HCT116 (cell line): ENCODE results near the gene CCHCR1. TPM values are rescaled to one million over a fixed set of nuclear protein-coding genes. Genes with fewer than 3 reads are reported as not detected.

Source experiments
- ATAC-seq: fragments of 200-7000 bp; cut with Tn5 transposase; 2 replicates; pipeline ENCODE4 v1.9.1; 2020; ENCODE audit warnings: mild to moderate bottlenecking, moderate library complexity
- BruUV-seq: library from RNA; stranded (reverse); fragments of 400-500 nt; replicated peaks from 2 replicates; lab custom pipeline; 2021; lab: Mats Ljungman, UMichigan
- CTCF ChIA-PET: fragments of 300-600 bp; sonication (Branson Sonifier 250); formaldehyde crosslinking; loops from one replicate; lab custom pipeline; 2021; ENCODE audit warnings: antibody characterized with exemption; lab: Charles Lee
- POLR2A ChIA-PET: fragments of 300-600, 350-600 bp; sonication (Branson Sonifier 250); formaldehyde crosslinking; loops from one replicate; lab custom pipeline; 2021; ENCODE audit warnings: antibody characterized with exemption; lab: Charles Lee
- RAD21 ChIA-PET, 2 experiments: fragments of 300-600 bp; sonication (Branson Sonifier 250); formaldehyde crosslinking; loops; one replicate each; lab custom pipeline; 2023; ENCODE audit warnings: low total read pairs in 2 of 2; ENCODE audit not compliant: uncharacterized antibody in 2 of 2, unreplicated experiment in 2 of 2, low non-redundant PET in 1 of 2; lab: Charles Lee
- DNase-seq: peaks from one replicate; pipeline ENCODE4 v3.0.0-alpha.2; 2010; ENCODE audit warnings: low read depth, low spot score
- H2AFZ ChIP-seq: fragments of 200-600 bp; shearing (Covaris generic), sonication (generic); 2 replicates; pipeline ENCODE4 v1.6.1; 2017; ENCODE audit warnings: low read depth, mixed run types, mixed read lengths, antibody characterized with exemption, low read length; ENCODE audit not compliant: poor library complexity, severe bottlenecking
- H3K27ac ChIP-seq: 2 replicates; pipeline ENCODE4 v1.5.1; 2012; ENCODE audit warnings: low read depth, low read length
- H3K27me3 ChIP-seq: fragments of 200-600 bp; sonication (generic); 2 replicates; pipeline ENCODE4 v1.6.1; 2016; ENCODE audit warnings: mixed run types, low read length, mixed read lengths; ENCODE audit not compliant: insufficient read depth
- H3K36me3 ChIP-seq, 2 experiments: fragments of 200-500 bp in 1 of 2; fragments of 200-600 bp in 1 of 2; sonication (Bioruptor generic) in 1 of 2; sonication (generic) in 1 of 2; 2 replicates each; pipeline versions ENCODE4 v1.5.1 to v1.6.1; 2014 to 2016; ENCODE audit warnings: low read length in 2 of 2, inconsistent platforms in 1 of 2, mixed read lengths in 1 of 2, mixed run types in 1 of 2; ENCODE audit not compliant: insufficient read depth in 2 of 2, control insufficient read depth in 1 of 2
- H3K4me1 ChIP-seq, 2 experiments: fragments of 200-600 bp in 1 of 2; sonication (generic) in 1 of 2; 2 replicates each; pipeline versions ENCODE4 v1.5.1 to v1.6.1; 2012 to 2017; ENCODE audit warnings: low read length in 2 of 2, inconsistent platforms in 1 of 2, mild to moderate bottlenecking in 1 of 2, mixed read lengths in 1 of 2, mixed run types in 1 of 2, moderate library complexity in 1 of 2; ENCODE audit not compliant: insufficient read depth in 2 of 2, control insufficient read depth in 1 of 2
- H3K4me2 ChIP-seq: fragments of 200-600 bp; sonication (generic); 2 replicates; pipeline ENCODE4 v1.6.1; 2017; ENCODE audit warnings: mixed run types, low read length, mixed read lengths
- H3K4me3 ChIP-seq, 2 experiments: fragments of 200-600 bp in 1 of 2; sonication (generic) in 1 of 2; replicated peaks in 1 of 2; 2 replicates each; pipeline ENCODE4 v1.5.1; 2011 to 2016; ENCODE audit warnings: low read length in 2 of 2, control low read depth in 1 of 2, low read depth in 1 of 2, mild to moderate bottlenecking in 1 of 2, mixed read lengths in 1 of 2, mixed run types in 1 of 2
- H3K79me2 ChIP-seq: fragments of 200-600 bp; sonication (generic); 2 replicates; pipeline ENCODE4 v1.6.1; 2017; ENCODE audit warnings: mild to moderate bottlenecking, mixed run types, low read length, moderate library complexity, mixed read lengths; ENCODE audit not compliant: insufficient read depth
- H3K9ac ChIP-seq: fragments of 200-600 bp; sonication (generic); 2 replicates; pipeline ENCODE4 v1.6.1; 2016; ENCODE audit warnings: low read length, mixed read lengths
- H3K9me2 ChIP-seq: fragments of 200-600 bp; sonication (generic), shearing (Covaris generic); 2 replicates; pipeline ENCODE4 v1.6.1; 2017; ENCODE audit warnings: mixed run types, mild to moderate bottlenecking, moderate library complexity; ENCODE audit not compliant: insufficient read depth
- H3K9me3 ChIP-seq, 2 experiments: fragments of 200-500 bp in 1 of 2; fragments of 200-600 bp in 1 of 2; sonication (Bioruptor generic) in 1 of 2; sonication (generic) in 1 of 2; 2 replicates each; pipeline ENCODE4 v1.6.1; 2014 to 2017; ENCODE audit warnings: low read length in 2 of 2, mixed read lengths in 2 of 2, inconsistent platforms in 1 of 2, low read depth in 1 of 2, mild to moderate bottlenecking in 1 of 2, mixed run types in 1 of 2, moderate library complexity in 1 of 2; ENCODE audit not compliant: control insufficient read depth in 1 of 2, insufficient read depth in 1 of 2
- H4K20me1 ChIP-seq: fragments of 200-600 bp; sonication (generic), shearing (Covaris generic); 2 replicates; pipeline ENCODE4 v1.6.1; 2017; ENCODE audit warnings: mixed run types, mild to moderate bottlenecking, moderate library complexity; ENCODE audit not compliant: insufficient read depth
- CBX3 ChIP-seq: IDR thresholded peaks from 2 replicates; pipeline ENCODE4 v1.6.1; 2012; ENCODE audit warnings: low read depth
- CEBPB ChIP-seq: IDR thresholded peaks from 2 replicates; pipeline ENCODE4 v1.6.1; 2012; ENCODE audit warnings: low read depth
- EGR1 ChIP-seq: IDR thresholded peaks from 2 replicates; pipeline ENCODE4 v1.6.1; 2012; ENCODE audit warnings: low read depth
- EZH2 ChIP-seq: fragments of 200-600 bp; sonication (generic); IDR thresholded peaks from 2 replicates; pipeline ENCODE4 v1.6.1; 2017; ENCODE audit warnings: antibody characterized with exemption, mixed run types
- EZH2phosphoT487 ChIP-seq: fragments of 200-600 bp; IDR thresholded peaks from 2 replicates; pipeline ENCODE4 v1.6.1; 2018; ENCODE audit warnings: antibody characterized with exemption, borderline replicate concordance
- FOSL1 ChIP-seq: IDR thresholded peaks from 2 replicates; pipeline ENCODE4 v1.6.1; 2012; ENCODE audit warnings: low read depth
- POLR2AphosphoS5 ChIP-seq: IDR thresholded peaks from 2 replicates; pipeline ENCODE4 v1.6.1; 2011; ENCODE audit warnings: mild to moderate bottlenecking, low read depth, low read length, moderate library complexity
- RAD21 ChIP-seq: IDR thresholded peaks from 2 replicates; pipeline ENCODE4 v1.6.1; 2012; ENCODE audit warnings: low read depth, mild to moderate bottlenecking
- SP1 ChIP-seq: IDR thresholded peaks from 2 replicates; pipeline ENCODE4 v1.6.1; 2012; ENCODE audit warnings: low read depth
- SRF ChIP-seq: IDR thresholded peaks from 2 replicates; pipeline ENCODE4 v1.6.1; 2012; ENCODE audit warnings: low read depth
- TCF7L2 ChIP-seq: IDR thresholded peaks from 2 replicates; pipeline ENCODE4 v1.7.0; 2011; ENCODE audit warnings: borderline replicate concordance, inconsistent platforms; ENCODE audit not compliant: insufficient read depth, insufficient read length; ENCODE audit errors: extremely low read depth
- YY1 ChIP-seq: IDR thresholded peaks from 2 replicates; pipeline ENCODE4 v1.6.1; 2011; ENCODE audit warnings: low read length, low read depth, moderate library complexity, mild to moderate bottlenecking; ENCODE audit not compliant: insufficient replicate concordance; ENCODE audit errors: extremely low read depth
- ZFX ChIP-seq: fragments of 450-650 bp; IDR thresholded peaks from 2 replicates; pipeline ENCODE4 v1.6.1; 2017
- ZNF274 ChIP-seq: fragments of 200-500 bp; sonication (Bioruptor generic); IDR thresholded peaks from 2 replicates; pipeline ENCODE4 v1.6.1; 2014; ENCODE audit warnings: mild to moderate bottlenecking, low read depth, low read length, inconsistent platforms
- intact Hi-C: fragments of 100-400 bp; cut with micrococcal nuclease; formaldehyde crosslinking; loops from 2 replicates; pipeline ENCODE4 v1.10.0; 2022
- total RNA-seq: library from RNA; stranded (reverse); gene quantifications from one replicate; pipeline ENCODE4 v1.2.1, GENCODE V29; 2021; ENCODE audit not compliant: unreplicated experiment
- TF ChIP-seq, protein P1 (sequence below), 3 experiments: fragments of 200-600 bp in 1 of 3; sonication (generic) in 1 of 3; IDR thresholded peaks in 2 of 3; conservative IDR thresholded peaks in 1 of 3; 2 replicates each; pipeline ENCODE4 v1.5.1; 2012 to 2017; ENCODE audit warnings: low read depth in 2 of 3, low read length in 2 of 3, antibody characterized with exemption in 1 of 3, borderline replicate concordance in 1 of 3, control low read depth in 1 of 3, mild to moderate bottlenecking in 1 of 3, mixed read lengths in 1 of 3, mixed run types in 1 of 3, moderate library complexity in 1 of 3; ENCODE audit not compliant: insufficient read depth in 1 of 3
- TF ChIP-seq, protein P2 (sequence below): IDR thresholded peaks from 2 replicates; pipeline ENCODE4 v1.6.1; 2012

CCHCR1 gene
- total RNA-seq, 1 experiment from 2014 or later: 40.7 TPM

DNA sequence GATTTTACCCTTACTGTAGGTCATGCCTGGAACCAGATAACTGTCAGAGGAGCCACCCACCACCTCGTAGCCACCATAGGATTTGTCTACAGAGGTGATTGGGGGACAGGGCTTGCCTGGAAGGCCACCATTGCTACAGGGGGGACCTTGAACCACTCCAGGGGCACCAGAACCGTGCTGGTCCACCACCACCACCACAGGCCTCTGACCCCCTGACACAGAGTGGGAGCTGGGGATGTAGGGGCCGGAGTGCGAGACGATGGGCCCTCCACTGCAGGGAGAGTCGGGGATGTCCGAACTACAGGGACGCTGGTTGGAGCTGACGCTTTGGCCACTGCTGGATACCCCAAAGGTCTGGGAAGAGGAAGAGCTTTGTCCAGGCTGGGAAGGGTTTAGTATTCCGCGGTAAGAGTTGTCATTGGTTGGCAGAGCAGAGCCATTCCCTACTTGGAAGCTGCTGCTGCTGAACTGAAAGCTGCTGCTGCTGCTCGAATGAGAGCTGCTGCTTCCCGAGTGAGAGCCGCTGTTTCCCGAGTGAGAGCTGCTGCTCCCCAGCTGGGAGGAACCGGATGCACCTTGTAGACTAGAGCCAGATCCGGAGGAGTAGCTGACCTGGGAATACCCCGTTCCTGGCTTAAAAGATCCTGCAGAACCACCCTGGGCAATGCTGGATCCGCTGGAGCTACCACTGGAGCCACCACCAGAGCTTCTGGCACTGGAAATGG lies 40.8 kb downstream of the CCHCR1 start:
- intact Hi-C loops: no loop called here
- Histone ChIP-seq H3K9me3 (no peaks in the 10 kb centered on the region), H2AFZ (no peak overlapping the region), H4K20me1 (no peaks in the 10 kb centered on the region), H3K27ac (no peak overlapping the region), H3K4me3 (no peak overlapping the region), H3K9ac (no peak overlapping the region), H3K36me3 (no peaks in the 10 kb centered on the region), H3K9me2 (no peaks in the 10 kb centered on the region), H3K27me3 (no peaks in the 10 kb centered on the region), H3K4me1 (peaks cover 23 to 48% of the 10 kb centered on the region in 2 experiments), H3K4me2 (no peak overlapping the region), H3K79me2 (peaks cover 8% of the 10 kb centered on the region; the same call in 1 of the 2 replicates)
- TF ChIP-seq, protein P1, sequence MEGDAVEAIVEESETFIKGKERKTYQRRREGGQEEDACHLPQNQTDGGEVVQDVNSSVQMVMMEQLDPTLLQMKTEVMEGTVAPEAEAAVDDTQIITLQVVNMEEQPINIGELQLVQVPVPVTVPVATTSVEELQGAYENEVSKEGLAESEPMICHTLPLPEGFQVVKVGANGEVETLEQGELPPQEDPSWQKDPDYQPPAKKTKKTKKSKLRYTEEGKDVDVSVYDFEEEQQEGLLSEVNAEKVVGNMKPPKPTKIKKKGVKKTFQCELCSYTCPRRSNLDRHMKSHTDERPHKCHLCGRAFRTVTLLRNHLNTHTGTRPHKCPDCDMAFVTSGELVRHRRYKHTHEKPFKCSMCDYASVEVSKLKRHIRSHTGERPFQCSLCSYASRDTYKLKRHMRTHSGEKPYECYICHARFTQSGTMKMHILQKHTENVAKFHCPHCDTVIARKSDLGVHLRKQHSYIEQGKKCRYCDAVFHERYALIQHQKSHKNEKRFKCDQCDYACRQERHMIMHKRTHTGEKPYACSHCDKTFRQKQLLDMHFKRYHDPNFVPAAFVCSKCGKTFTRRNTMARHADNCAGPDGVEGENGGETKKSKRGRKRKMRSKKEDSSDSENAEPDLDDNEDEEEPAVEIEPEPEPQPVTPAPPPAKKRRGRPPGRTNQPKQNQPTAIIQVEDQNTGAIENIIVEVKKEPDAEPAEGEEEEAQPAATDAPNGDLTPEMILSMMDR (IDR thresholded peaks at IDR 0.05 in 2 of 3, conservative IDR thresholded peaks at IDR 0.05 in 1 of 3; ENCODE audit: borderline replicate concordance in 1 of 3, insufficient read depth in 1 of 3, low read depth in 2 of 3, low read length in 2 of 3): no peak
- no peak for TF ChIP-seq CBX3
- TF ChIP-seq CEBPB: no peak
- TF ChIP-seq RAD21: no peak
- no peak for TF ChIP-seq YY1
- no peak for TF ChIP-seq FOSL1
- TF ChIP-seq EGR1: no peak
- no peak for TF ChIP-seq ZNF274
- no peak for TF ChIP-seq SRF
- no peak for TF ChIP-seq SP1
- TF ChIP-seq EZH2: no peak
- TF ChIP-seq, protein P2, sequence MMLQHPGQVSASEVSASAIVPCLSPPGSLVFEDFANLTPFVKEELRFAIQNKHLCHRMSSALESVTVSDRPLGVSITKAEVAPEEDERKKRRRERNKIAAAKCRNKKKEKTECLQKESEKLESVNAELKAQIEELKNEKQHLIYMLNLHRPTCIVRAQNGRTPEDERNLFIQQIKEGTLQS: no peak
- TF ChIP-seq ZFX: no peak
- TF ChIP-seq POLR2AphosphoS5: no peak
- TF ChIP-seq TCF7L2: no peak
- no peak for TF ChIP-seq EZH2phosphoT487
- ATAC-seq (no peak), DNase-seq (no peak)
- ChIA-PET POLR2A (interaction anchor here (1.0 to 1.6 kb wide), 2 partner anchors 9 to 30 kb away, joined by 3 to 5 read pairs; no protein-coding TSS in a partner anchor), CTCF (interaction anchor here (1.7 to 2.4 kb wide), 2 partner anchors 14 to 202 kb away, joined by 4 to 11 read pairs; no protein-coding TSS in a partner anchor), RAD21 (no interaction called here)
- no TSS peak for BruUV-seq
